Inflammatory macrophage treated with lipopolysaccharide for 4 hours (primary cell): ENCODE measurements around the gene SMOC2.

ENCODE experiments used
- DNase-seq: peaks from one replicate; pipeline ENCODE4 v3.0.0-alpha.2; 2020

Gene SMOC2

DNA sequence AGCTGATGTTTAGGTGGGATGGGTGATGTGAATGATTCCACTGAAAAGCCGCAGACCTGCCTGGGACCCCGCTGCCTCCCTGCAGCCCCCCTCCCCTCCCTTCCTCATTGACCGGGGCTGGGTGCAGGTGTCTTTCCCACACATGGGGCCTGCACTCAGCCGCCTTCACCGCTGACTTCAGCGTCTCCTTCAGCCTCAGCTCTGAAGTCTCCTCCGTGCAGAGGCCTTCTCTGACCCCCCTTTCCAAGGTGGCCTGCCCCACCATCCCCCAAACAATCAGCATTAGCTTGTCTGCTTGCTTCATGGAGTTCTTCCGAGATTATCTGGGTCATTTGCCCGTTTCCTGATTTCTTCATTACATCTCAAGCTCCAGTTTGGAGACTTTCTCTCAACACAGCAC is 140.7 kb downstream of the SMOC2 start:
- DNase-seq = no peak

DNA sequence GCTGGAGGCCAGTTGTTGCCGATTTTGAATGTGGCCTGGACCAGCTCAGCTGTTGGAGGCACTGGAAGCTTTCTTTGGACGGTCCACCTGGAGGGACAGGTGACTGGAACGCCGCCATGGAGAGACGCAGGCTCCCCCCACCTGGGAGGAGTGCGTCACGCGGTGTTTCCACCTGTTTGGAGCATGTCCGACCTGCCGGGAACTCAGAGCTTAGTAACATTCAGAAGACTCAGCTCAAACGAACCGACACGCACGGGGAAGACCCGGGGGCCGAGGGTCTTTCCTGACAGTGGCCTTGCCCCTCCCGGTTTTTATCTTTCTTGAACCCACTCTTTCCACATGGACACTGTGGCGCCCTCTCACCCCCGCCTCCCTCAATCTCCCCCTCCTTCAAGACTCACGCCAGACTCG is 141.6 kb downstream of the SMOC2 start:
- no peak for DNase-seq

DNA sequence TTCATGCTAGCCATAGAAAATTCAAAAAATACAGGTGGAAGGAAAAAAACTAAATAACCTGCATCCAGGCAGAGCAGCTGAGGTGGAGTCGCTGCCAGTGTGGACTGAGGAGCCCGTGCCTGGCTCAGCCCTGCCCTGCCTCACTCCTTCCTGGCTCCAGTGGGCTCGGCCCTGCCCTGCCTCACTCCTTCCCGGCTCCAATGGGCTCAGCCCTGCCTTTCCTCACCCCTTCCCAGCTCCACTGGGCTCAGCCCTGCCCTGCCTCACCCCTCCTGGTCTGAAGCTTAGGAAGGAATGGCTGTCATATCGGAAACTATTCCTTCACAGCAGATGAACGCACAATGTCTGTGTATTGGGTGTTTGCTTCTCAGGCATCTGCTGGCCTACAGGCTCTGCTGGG is 142.1 kb downstream of the SMOC2 start:
- no peak for DNase-seq

DNA sequence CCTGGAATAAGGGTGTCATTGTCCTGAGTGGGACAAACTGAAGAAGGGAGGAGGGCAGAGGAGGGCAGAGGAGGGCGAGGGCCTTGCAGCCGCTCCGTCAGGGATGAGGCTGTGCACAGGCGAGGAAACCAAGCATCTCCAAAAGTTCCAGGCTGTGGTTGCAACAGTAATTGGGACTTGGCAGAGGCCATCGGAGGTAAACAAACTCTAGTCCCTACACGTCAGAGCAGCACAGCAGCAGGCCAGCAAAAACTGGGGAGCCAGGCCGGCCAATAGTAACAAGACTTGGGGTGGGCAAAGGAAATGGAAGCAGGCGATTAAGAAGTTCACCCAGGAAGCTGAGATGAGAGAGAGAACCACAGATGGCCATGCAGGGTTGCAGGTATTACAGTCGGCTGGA is 142.8 kb downstream of the SMOC2 start:
- DNase-seq = no peak

DNA sequence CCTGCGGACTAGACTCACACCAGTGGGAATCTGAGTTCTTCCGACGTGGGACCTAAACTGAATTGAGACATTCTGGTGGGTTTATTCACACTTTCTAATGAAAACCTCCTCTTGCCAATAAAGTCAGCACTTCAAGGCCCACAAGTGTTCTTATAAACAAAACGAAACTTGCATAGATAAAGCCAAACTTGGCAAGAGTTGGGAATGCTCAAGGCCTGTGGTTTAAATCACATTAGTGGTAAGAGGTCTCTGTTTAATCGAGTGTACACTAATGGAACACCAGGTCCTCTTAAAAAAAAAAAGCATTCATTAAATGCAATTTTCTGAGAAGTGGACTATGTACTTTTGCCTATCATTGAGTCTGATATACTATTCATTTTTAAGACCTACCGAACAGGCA is 143.3 kb downstream of the SMOC2 start:
- DNase-seq = no peak

DNA sequence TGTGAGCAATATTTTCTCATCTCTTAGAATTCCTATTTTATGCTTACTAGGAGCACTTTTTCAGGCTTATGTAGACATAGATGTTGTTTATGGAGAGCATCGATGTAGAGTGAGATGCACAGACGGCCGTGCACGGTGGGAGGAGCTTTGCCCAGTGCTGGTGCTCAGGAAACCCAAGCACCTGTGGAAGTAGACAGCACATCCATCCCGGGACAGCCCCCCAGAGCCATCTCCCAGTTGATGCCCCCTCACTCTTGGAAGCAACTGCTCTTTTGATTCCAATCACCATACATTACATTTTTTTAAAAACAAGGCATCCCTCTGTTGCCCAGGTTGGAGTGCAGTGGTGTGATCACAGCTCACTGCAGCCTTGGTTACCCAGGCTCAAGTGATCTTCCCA is 143.7 kb downstream of the SMOC2 start:
- DNase-seq = no peak

DNA sequence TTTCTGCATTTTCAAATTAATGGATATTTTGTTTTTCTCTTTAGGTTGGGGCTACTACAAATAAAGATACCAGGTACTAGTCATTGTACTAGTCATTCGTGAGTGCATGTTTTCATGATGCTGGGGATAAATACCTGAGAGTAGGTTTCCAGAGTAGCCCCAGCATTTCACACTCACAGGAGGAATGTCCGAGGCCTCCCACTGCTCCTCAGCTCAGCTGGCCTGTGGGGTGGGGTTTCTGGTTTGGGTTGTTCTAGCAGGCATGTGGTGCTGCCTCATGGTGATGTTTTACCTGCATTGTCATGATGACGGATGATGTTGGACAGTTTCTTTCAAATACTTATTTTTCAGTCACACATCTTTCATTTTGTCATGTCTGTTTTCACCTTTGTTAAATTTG is 144.5 kb downstream of the SMOC2 start:
- DNase-seq = no peak

DNA sequence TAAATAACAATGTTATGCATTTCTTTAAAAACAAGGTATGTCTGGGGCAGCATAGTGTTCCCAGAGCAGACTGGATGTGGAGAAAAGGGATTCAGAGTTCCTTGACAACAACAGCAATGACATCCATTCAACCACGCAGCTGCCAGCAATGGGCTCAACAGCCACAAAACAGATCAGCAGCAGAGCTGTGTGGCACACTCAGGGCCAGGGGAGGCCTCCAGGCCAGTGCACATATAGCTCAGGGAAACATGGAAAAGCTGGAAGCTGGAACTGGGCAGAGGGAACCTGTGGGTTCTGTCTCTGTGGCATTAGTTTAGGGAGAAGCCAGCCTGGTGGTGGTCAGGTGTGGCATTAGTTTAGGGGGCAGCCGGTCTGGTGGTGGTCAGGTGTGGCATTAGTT is 148.3 kb downstream of the SMOC2 start:
- DNase-seq = no peak

DNA sequence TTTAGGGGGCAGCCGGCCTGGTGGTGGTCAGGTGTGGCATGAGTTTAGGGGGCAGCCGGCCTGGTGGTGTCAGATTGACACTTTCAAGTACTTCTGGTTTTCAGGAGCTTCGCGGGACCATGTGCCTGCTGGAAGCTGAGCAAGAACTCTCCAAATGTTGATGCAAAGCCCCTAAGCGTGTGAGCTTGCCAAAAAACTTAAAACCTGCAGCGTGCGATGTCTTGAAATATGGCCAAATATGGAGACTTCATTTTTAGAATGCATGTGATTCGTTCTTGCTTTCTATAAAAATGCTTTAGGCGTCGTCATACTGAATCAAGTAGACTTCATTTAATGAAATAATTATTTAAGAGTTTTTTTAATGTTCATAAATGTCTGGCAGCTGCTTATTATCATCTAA is 149.4 kb downstream of the SMOC2 start:
- DNase-seq = no peak

DNA sequence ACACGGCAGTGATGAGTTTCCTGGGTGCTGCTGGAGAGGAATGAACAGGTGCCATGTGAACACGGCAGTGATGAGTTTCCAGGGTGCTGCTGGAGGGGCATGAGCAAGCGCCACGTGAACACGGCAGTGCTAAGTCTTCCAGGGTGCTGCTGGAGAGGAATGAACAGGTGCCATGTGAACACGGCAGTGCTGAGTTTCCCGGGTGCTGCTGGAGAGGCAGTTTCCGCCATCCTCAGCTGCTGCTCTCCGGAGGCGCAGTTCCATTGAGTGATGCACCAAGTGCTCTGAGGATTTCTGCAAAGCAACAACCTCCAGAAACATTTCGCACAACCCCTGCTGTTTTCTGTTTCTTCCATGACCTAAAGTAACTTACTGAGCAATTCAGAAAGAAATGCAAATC is 155.4 kb downstream of the SMOC2 start:
- DNase-seq = no peak

DNA sequence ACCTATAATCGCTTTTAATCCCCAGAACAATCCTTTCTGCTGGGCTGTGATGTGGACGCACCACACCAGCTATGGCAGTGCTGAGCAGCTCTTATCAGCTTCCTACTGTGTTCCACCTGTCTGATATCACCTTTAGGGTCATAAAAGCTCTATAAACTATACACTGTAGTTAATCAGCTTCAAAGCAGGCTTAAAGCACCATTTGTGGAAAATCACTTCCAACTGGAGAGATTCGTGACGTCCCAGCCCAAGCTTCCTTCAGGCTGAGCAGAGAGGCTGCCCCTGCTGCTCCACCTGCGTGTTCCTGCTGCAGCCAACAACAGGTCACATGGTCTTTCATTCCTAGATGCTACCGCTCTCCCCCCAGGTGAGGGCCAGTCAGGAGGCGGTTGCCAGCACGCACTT is 156.5 kb downstream of the SMOC2 start:
- no peak for DNase-seq

DNA sequence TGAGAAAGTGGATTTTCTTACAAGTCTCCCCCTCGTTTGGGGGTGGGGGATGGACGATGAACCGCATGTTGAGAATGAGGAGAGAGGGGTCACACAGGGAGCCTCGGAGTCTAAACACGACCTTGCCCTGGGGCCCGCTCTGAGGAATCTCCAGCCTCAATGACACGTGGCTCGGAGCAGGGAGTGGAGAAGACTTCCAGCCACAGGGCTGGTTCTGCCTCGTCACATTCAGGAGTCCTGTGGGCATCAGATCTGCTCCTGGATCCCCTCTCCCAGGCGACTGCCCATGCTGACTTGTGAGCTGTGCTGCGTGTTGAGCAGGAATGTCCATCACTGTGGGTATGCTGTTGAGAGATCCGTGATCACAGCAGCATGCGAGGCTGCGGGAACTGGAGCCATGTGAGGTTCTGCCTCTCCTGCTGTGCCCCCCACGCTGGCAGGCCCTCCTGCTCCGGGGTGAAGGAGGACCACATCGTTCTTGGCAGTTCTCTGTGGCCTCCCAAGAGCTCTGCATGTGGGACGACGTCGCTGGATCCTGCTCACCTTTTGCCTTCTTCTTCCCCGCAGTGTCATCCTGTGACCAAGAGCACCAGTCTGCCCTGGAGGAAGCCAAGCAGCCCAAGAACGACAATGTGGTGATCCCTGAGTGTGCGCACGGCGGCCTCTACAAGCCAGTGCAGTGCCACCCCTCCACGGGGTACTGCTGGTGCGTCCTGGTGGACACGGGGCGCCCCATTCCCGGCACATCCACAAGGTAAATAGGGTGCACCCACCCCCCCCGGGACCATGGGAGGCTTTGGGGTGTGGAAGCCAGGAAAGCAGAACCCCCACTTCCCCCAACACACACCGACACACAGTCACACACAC is 157.5 kb downstream of the SMOC2 start:
- no peak for DNase-seq

DNA sequence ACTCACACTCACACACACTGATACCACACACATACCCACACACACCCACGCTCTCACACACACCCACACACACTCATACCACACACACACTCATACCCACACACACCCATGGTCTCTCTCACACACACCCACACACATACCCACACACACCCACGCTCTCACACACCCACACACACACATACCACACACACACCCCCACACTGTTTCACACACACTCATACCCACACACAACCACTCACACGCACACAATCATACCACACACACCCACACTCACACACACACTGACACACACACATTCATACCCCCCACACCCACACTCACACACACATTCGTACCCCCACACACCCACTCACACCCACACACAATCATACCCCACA is 158.1 kb downstream of the SMOC2 start:
- DNase-seq = no peak

DNA sequence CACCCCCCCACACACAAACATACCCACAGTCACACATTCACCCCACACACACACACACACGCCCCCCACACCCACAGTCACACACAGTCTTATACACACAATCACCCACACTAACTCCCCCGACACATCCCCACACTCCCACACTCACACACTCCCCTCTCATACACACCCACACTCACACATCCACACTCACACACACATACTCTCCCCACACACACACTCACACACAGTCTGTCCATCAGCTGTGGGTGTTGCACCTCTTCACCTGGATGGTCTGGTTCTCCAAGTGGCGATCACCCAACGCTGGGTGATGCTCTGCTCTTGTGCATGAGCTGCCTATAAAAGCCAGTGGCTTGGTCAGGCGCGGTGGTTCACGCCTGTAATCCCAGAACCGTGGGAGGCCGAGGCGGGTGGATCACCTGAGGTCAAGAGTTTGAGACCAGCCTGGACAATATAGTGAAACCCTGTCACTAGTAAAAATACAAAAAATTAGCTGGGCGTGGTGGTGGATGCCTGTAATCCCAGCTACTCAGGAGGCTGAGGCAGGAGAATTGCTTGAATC is 158.9 kb downstream of the SMOC2 start:
- no peak for DNase-seq

DNA sequence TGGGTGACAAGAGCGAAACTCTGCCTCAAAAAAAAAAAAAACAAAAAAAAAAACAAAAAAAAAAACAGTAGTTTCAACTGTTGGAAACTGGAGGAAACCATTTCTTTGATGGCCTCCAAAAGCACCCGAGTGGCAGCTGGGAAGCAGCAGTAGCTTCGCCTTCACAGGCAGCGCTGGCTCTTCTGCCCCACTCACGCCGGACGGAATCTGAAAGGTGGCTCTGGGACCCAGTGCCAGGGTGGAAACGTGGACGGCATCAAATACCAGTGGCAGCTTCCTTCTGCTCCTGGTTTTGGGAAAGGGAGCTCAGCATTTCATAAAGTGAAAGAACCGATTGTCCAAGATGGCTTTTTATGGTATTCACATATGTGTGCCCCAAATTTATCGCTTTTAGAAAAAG is 159.4 kb downstream of the SMOC2 start:
- no peak for DNase-seq

DNA sequence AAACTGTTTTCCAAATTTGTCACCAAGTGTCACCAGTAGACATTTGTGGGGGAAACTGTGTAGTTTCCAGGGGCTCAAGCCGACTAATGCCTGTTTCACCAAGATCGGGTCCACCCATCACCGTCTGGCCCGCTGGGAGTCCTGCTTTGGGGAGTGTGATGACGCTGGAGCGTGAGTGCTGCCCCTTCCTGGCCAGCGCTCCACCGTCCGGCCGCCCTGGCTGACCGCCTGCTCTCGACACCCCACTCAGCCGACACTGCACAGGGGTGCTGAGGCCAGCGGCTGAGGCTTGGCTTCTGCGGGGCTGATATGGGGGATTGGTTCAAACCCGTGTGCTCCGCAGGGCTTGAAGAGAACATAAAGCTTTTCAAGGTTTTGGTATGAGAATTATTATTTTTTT is 160.1 kb downstream of the SMOC2 start:
- DNase-seq = no peak

DNA sequence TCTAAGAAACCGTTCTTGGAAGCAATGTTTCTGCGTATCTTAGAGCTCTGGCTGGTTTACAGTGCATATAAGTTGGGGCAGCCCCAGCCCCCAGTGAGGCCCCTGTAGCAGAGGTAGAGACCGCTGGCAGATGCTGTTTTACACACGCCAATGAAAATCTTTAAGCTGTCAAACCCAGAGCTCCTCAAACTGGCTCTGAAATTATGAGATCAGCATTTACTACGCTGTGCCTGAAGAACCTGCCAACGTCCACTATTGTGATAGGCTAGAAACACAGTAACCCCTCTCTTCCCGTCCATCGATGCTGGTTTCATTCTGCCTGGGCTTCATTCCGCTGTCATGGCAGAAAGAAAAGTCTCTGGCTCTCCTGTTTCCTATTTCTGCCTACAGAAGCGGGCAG is 160.6 kb downstream of the SMOC2 start:
- DNase-seq = no peak

DNA sequence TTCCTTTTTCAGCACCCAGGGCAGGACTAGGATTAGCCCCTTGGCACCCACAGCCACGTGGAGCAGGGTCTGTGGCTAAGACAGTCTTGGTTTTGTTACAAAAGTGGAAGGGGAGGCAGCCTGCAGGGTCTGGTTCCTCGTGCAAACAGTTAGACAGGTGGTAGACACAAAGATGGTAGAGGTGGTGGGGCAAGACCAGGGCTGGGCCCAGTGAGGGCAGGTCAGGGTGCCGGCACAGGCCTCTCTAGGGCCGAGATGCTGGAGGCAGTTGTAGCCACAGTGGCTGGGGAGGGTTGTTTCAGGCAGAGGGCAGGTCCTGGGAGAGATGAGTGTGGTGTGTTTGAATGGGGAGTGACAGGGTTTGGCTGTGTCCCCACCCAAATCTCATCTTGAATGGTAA is 161.6 kb downstream of the SMOC2 start:
- no peak for DNase-seq

DNA sequence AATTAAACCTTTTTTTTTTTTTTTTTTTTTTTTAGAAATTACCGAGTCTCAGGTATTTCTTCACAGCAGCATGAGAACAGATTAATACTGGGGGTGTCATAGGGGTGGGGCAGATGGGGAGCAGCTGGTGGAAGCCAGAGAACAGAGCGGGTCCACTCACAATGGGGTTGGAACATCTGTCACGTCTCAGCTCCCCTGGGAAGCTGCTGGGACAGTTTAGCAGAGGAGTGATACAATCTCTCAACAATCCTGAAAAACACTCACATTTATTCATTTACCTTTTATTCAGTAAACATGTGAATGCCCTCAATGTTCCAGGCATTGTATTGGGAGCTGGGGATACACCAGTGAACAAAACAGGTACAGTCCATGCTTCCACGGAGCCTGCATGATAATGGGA is 162.2 kb downstream of the SMOC2 start:
- no peak for DNase-seq

DNA sequence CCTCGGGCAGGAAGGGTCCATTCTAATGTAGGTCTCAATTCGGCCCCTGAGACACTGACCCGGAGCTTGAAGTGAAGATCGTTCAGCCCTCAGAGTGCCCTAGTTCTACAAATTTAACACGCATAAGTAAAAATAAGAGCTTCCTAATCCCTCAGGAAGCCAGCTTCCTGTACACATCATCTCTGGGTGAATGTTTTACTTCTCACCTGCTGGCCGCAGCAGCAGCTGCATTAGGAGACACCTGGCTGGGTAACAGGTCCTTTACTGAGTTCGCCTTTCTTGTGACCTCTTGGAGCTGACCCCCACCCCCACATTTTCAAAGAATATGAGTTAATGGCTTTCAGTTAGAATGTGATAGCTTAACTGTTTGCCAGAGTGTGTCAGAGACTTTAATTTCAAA is 165.0 kb downstream of the SMOC2 start:
- DNase-seq = no peak

DNA sequence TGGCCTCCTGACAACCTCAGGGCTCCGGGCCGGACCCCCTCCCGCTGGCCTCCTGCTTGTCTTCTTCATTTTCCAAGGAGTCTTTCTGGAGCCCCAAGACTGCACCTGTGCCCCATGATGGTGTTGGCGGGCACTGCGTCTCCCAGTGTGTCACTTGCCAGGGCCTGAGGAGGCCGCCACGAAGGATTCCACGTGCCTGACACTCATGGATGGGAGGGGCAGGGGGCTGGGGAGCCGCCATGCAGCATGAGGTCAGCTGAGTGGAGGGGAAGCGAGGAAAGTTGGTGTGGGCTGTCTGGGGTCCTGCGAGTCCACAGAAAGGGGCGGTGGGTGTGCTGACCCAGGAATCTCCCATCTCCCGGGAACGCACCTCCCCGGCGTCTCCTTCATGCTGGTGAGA is 165.7 kb downstream of the SMOC2 start:
- no peak for DNase-seq

DNA sequence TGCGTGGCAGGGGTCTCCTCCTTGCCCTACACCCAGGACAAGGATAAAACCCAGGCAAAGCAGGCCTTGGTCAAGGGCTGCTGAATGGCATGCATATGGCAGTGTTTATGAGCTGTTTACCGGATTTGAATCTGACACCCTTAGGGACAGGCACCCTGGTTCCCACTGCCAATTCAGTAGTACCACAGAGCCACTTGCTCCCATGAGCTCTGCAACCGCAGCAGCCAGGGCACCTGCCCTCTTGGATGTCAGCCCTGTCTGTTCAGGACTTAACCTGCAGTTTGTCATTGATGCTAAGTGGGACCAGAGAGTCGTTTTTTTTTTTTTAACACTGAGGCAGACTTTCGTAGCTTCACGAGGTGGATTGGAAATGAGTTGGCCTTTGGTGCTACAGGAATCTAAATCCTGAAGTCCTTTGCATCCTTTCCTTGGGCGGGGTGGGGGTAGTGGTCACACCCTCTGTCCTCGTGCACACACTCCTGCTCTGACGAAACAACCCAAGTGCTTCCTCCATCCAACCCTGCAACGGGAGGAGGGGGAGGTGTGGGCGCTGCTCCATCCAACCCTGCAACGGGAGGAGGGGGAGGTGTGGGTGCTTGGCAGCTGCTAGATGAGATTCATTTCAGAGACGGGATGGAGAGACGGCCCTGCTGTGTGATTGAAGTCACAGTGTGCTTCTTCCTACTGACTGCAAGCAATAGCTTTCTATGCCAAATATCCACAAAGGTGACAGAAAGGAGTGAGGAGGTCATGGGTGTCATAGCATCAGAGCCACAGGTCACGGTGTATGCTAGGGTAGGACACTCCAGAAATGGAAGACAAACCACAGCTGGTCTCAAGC is 166.5 kb downstream of the SMOC2 start:
- DNase-seq = no peak

DNA sequence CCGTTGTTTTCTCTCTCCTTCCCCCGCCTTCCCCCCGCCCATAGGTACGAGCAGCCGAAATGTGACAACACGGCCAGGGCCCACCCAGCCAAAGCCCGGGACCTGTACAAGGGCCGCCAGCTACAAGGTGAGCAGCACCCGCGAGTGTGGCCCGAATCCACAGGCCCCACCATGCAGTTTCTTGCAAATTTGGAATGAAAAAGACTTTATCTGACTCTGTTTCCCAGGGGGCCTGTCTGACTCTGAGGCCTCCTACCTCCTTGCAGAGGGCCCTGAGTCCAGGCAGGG is 167.1 kb downstream of the SMOC2 start:
- DNase-seq = no peak

DNA sequence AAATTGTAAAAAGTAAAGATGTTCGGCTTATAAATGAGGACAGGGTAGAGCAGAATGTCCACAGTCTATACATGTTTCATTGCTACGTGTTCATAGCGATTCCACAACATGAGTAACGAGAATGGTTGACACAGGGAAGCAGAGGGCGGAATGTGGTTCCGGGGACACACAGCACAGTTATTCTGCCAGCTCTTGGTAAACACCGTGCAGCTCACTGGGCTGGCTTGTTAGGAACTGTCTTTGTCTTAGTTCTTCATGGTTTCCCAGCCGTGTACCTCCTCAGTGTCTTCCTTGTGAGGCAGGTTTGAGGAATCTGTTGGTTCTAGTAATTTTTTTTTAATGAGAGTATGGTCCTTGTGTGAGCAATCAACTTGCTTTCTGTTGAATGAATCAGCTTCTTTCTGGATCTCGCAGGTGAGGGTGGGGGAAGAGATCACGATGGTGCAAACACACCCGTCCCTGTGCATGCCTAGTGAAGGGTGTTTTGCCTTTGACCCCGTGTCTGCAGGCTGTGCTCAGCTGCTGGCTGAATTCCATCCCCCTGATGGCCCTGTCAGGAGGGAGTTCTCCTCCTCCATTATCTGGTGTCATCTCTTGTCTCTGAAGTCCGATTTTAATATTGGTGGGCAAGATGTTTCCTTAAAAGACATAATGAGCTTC is 168.2 kb downstream of the SMOC2 start:
- no peak for DNase-seq
